Loucy (cell line): Measurements from ENCODE around the gene SLC17A5.

Experiments used
- H2AFZ ChIP-seq: fragments of 200-600 bp; sonication (generic); 2 replicates; pipeline ENCODE4 v1.6.0; 2016; ENCODE audit warnings: antibody characterized with exemption, mild to moderate bottlenecking, low read length, moderate library complexity
- H3F3A ChIP-seq: fragments of 200-600 bp; 2 replicates; pipeline ENCODE4 v1.6.0; 2016; ENCODE audit warnings: antibody characterized with exemption, low read depth, mild to moderate bottlenecking
- H3K27me3 ChIP-seq: fragments of 200-600 bp; sonication (generic); 2 replicates; pipeline ENCODE4 v1.6.1; 2014; ENCODE audit warnings: low read length, mild to moderate bottlenecking; ENCODE audit not compliant: insufficient read depth, poor library complexity, severe bottlenecking
- H3K36me3 ChIP-seq: fragments of 200-600 bp; sonication (generic); 2 replicates; pipeline ENCODE4 v1.6.1; 2016; ENCODE audit warnings: low read length; ENCODE audit not compliant: insufficient read depth
- H3K4me1 ChIP-seq: fragments of 200-600 bp; sonication (generic); 2 replicates; pipeline ENCODE4 v1.5.1; 2014; ENCODE audit warnings: low read length, mild to moderate bottlenecking; ENCODE audit not compliant: insufficient read depth, poor library complexity, severe bottlenecking
- H3K4me2 ChIP-seq: fragments of 200-600 bp; sonication (generic); 2 replicates; pipeline ENCODE4 v1.6.0; 2014; ENCODE audit warnings: antibody characterized with exemption, low read length, low read depth, mild to moderate bottlenecking; ENCODE audit not compliant: poor library complexity, severe bottlenecking
- H3K4me3 ChIP-seq: fragments of 200-600 bp; sonication (generic); 2 replicates; pipeline ENCODE4 v1.5.1; 2014; ENCODE audit warnings: low read length, mild to moderate bottlenecking, mixed read lengths; ENCODE audit not compliant: poor library complexity, severe bottlenecking
- H3K79me2 ChIP-seq: fragments of 200-600 bp; sonication (generic); 2 replicates; pipeline ENCODE4 v1.6.1; 2014; ENCODE audit warnings: low read length; ENCODE audit not compliant: insufficient read depth
- H3K9ac ChIP-seq: fragments of 200-600 bp; sonication (generic); 2 replicates; pipeline ENCODE4 v1.6.0; 2014; ENCODE audit warnings: mild to moderate bottlenecking, low read depth, low read length, moderate library complexity; ENCODE audit not compliant: poor library complexity, severe bottlenecking
- H3K9me2 ChIP-seq: fragments of 200-600 bp; sonication (generic); replicated peaks from 2 replicates; pipeline ENCODE4 v1.6.1; 2016; ENCODE audit warnings: low read depth, low read length, mixed read lengths
- H3K9me3 ChIP-seq: fragments of 200-600 bp; sonication (generic); 2 replicates; pipeline ENCODE4 v1.6.1; 2014; ENCODE audit warnings: mild to moderate bottlenecking, antibody characterized with exemption, low read length, low read depth; ENCODE audit not compliant: insufficient read depth
- H4K20me1 ChIP-seq: fragments of 200-600 bp; sonication (generic); 2 replicates; pipeline ENCODE4 v1.6.0; 2014; ENCODE audit warnings: antibody characterized with exemption, low read length, mild to moderate bottlenecking; ENCODE audit not compliant: insufficient read depth, poor library complexity, severe bottlenecking
- EZH2phosphoT487 ChIP-seq: fragments of 200-600 bp; IDR thresholded peaks from 2 replicates; pipeline ENCODE4 v1.6.1; 2018; ENCODE audit warnings: antibody characterized with exemption, mild to moderate bottlenecking, moderate library complexity, borderline replicate concordance
- TF ChIP-seq, protein P1 (sequence below): fragments of 200-600 bp; sonication (generic); conservative IDR thresholded peaks from 2 replicates; pipeline ENCODE4 v1.5.1; 2014; ENCODE audit warnings: mild to moderate bottlenecking, antibody characterized with exemption, low read length

The SLC17A5 gene

DNA sequence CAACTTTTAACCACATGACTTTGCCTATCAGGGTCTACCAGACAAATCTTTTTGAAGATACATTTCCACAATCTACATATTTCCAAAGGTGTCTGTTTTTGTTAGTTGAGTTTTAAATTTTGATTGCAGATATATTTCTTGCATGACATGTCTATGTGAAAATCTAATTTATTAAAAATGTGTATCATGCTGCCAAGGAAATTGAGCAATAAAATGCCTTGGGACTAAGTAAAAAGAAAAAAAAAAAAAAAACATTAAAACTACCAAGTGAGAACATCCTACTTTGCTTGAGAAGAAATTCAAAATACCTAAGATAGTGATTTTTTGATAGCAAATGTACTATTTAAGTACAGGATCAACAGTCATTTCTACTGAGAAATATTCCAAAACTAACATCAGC is 17.7 kb downstream of the SLC17A5 start:
- no peak for TF ChIP-seq EZH2phosphoT487
- TF ChIP-seq, protein P1, sequence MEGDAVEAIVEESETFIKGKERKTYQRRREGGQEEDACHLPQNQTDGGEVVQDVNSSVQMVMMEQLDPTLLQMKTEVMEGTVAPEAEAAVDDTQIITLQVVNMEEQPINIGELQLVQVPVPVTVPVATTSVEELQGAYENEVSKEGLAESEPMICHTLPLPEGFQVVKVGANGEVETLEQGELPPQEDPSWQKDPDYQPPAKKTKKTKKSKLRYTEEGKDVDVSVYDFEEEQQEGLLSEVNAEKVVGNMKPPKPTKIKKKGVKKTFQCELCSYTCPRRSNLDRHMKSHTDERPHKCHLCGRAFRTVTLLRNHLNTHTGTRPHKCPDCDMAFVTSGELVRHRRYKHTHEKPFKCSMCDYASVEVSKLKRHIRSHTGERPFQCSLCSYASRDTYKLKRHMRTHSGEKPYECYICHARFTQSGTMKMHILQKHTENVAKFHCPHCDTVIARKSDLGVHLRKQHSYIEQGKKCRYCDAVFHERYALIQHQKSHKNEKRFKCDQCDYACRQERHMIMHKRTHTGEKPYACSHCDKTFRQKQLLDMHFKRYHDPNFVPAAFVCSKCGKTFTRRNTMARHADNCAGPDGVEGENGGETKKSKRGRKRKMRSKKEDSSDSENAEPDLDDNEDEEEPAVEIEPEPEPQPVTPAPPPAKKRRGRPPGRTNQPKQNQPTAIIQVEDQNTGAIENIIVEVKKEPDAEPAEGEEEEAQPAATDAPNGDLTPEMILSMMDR, result no peak
- Histone ChIP-seq H3K36me3 (no peaks in the 10 kb centered on the region), H3K79me2 (no peaks in the 10 kb centered on the region), H3K9ac (no peak overlapping the region), H3K4me2 (no peak overlapping the region), H2AFZ (no peak overlapping the region), H3K9me3 (no peaks in the 10 kb centered on the region), H3F3A (no peaks in the 10 kb centered on the region), H3K9me2 (no peaks in the 10 kb centered on the region), H3K4me3 (no peak overlapping the region), H3K4me1 (no peaks in the 10 kb centered on the region), H3K27me3 (no peaks in the 10 kb centered on the region), H4K20me1 (no peaks in the 10 kb centered on the region)

DNA sequence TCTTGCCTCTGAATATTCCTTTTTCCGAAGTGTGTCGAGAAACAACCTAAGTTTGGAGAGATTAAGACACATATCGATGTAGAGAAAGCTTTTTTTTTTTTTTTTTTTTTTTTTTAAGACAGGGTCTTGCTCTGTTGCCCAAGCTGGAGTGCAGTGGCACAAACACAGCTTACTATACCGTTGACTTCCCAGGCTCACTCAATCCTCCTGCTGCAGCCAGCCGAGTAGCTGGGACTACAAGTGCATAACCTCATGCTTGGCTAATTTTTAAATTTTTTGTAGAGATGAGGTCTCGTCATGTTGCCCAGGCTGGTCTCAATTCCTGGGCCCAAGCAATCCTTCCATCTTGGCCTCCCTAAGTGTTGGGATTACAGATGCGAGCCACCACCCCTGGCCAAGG is 21.4 kb downstream of the SLC17A5 start:
- Histone ChIP-seq H4K20me1 (no peaks in the 10 kb centered on the region), H3K4me3 (no peak overlapping the region), H2AFZ (no peak overlapping the region), H3K79me2 (no peaks in the 10 kb centered on the region), H3K36me3 (no peaks in the 10 kb centered on the region), H3K9ac (no peak overlapping the region), H3F3A (no peaks in the 10 kb centered on the region), H3K4me1 (no peaks in the 10 kb centered on the region), H3K4me2 (no peak overlapping the region), H3K9me2 (no peaks in the 10 kb centered on the region), H3K9me3 (no peaks in the 10 kb centered on the region), H3K27me3 (no peaks in the 10 kb centered on the region)
- TF ChIP-seq, protein P1, result no peak
- no peak for TF ChIP-seq EZH2phosphoT487

DNA sequence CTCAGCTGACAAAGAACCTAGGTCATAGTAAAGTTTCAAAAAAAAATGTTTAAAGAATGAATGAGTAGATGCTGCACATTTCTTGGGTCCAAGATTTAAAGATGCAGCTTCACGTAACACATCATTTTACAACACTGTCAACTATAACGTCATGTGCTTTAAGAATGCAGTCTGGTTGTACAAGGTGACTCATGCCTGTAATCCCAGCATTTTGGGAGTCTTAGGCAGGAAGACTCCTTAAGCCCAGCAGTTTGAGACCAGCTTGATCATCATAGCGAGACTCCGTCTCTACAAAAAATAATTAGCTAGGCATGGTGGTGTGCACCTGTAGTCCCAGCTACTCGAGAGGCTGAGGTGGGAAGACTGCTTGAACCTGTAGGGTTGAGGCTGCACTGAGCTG is 21.9 kb downstream of the SLC17A5 start:
- H3F3A ChIP-seq, result no peaks in the 10 kb centered on the region

More for the DNA sequence above, 21.9 kb downstream of the SLC17A5 start:
- H3K36me3 ChIP-seq, result no peaks in the 10 kb centered on the region
- H4K20me1 ChIP-seq, result no peaks in the 10 kb centered on the region
- H3K9ac ChIP-seq, result no peak overlapping the region
- no peaks in the 10 kb centered on the region for H3K9me3 ChIP-seq
- H3K27me3 ChIP-seq, result no peaks in the 10 kb centered on the region
- no peaks in the 10 kb centered on the region for H3K79me2 ChIP-seq
- TF ChIP-seq, protein P1, result no peak
- no peak for TF ChIP-seq EZH2phosphoT487
- H3K4me2 ChIP-seq, result no peak overlapping the region
- no peaks in the 10 kb centered on the region for H3K4me1 ChIP-seq
- no peaks in the 10 kb centered on the region for H3K9me2 ChIP-seq
- H3K4me3 ChIP-seq, result no peak overlapping the region
- H2AFZ ChIP-seq, result no peak overlapping the region
